Endothelial cell of umbilical vein (primary cell): ENCODE data around the gene ECEL1.

ENCODE experiments used
- CTCF ChIP-seq, 2 donors: IDR thresholded peaks; 1 replicate in 1 of 2; 2 replicates in 1 of 2; pipeline ENCODE4 v1.5.1; 2011; ENCODE audit warnings: low read length in 2 of 2, mild to moderate bottlenecking in 2 of 2, moderate library complexity in 2 of 2, control low read depth in 1 of 2, inconsistent platforms in 1 of 2, low read depth in 1 of 2; ENCODE audit not compliant: insufficient read depth in 1 of 2; ENCODE audit errors: extremely low read depth in 1 of 2
- JUN ChIP-seq: IDR thresholded peaks from 2 replicates; pipeline ENCODE4 v1.6.1; 2011; ENCODE audit warnings: borderline replicate concordance, low read depth; ENCODE audit not compliant: insufficient read length, insufficient read depth
- POLR2A ChIP-seq: IDR thresholded peaks from 2 replicates; pipeline ENCODE4 v1.6.1; 2012; ENCODE audit warnings: low read depth, mild to moderate bottlenecking, control low read depth, low read length

GRCh38 chr2:232464544-232464885 is 23.1 kb downstream of the ECEL1 start:
- no peak for TF ChIP-seq CTCF (IDR thresholded peaks at IDR 0.05; ENCODE audit: extremely low read depth in 1 of 2, insufficient read depth in 1 of 2, low read depth in 1 of 2, low read length in 2 of 2)
- TF ChIP-seq JUN: no peak
- TF ChIP-seq POLR2A: no peak
